ENCODE data around the gene SLC4A2. TPM values are rescaled to one million over a fixed set of nuclear protein-coding genes. Genes with fewer than 3 reads are reported as not detected.

The SLC4A2 gene
- polyA plus RNA-seq, 3 donors, result 21.6 to 132 (median 23.8) TPM

DNA sequence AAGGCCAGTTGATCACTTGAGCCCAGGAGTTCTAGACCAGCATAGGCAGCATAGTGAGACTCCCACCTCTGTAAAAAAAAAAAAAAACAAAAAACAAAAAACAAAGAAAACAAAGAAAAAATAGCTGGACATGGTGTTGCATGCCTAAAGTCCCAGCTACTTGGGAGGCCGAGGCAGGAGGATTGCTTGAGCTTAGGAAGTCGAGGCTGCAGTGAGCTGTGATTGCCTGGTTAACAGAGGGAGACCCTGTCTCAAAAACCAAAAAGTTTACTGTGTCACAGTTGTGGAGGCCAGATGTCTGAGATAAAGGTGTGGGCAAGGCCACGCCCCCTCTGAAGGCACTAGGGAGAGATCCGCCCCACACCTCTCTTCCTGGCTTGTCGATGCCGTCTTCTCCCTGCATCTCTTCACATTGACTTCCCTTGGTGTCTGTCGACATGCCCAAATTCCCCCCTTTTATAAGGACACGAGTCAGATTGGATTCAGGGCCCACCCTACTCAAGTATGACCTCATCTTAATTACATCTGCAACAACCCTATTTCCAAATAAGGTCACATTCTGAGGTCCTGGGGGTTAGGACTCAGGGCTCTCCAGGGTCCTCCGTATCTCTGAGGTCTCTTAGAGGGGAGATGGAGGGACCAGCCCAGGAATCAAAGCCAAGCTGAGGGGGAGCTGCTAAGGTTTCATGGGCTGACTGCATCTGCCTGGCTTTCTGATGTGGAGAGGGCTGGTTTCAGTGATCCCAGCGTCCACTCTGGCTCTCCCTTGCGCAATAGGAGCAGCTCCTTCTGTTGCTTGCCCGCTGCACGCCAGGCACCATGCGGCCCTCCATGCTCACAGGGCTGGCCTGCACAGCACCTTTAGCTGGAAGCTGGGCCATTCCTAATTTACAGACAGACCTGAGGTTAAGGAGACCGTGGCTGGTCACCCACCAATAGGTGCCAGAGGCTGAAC, 50.0 kb downstream of the SLC4A2 start:
- Histone ChIP-seq H3K4me3 (replicated peaks in 1 of 3; ENCODE audit: low read depth in 2 of 3, low read length in 3 of 3) (no peak overlapping the region), H3K4me1 (ENCODE audit: control insufficient read depth in 1 of 2, insufficient read depth in 2 of 2, low read length in 2 of 2) (peaks cover 3 to 4% of the 10 kb centered on the region in 2 donors), H3K4me2 (replicated peaks; ENCODE audit: extremely low read depth, low read length, poor library complexity, severe bottlenecking) (no peak overlapping the region), H3K36me3 (replicated peaks in 1 of 2; ENCODE audit: control insufficient read depth in 1 of 2, insufficient read depth in 2 of 2, low read length in 2 of 2) (peaks cover 0 to 13% of the 10 kb centered on the region in 2 donors), H2AFZ (ENCODE audit: insufficient read depth, low read depth, low read length, poor library complexity, severe bottlenecking) (no peak overlapping the region), H3K9ac (ENCODE audit: insufficient read depth, low read length, poor library complexity, severe bottlenecking) (no peak overlapping the region), H3K27me3 (ENCODE audit: control insufficient read depth in 2 of 2, insufficient read depth in 2 of 2, low read length in 2 of 2) (peaks cover 2 to 12% of the 10 kb centered on the region in 2 donors), H3K27ac (ENCODE audit: low read depth in 1 of 2, low read length in 2 of 2) (no peak overlapping the region), H3K79me2 (ENCODE audit: insufficient read depth, low read length) (peaks cover 17% of the 10 kb centered on the region), H3K9me3 (replicated peaks in 1 of 2; ENCODE audit: control insufficient read depth in 1 of 2, insufficient read depth in 1 of 2, low read length in 2 of 2) (no peaks in the 10 kb centered on the region), H4K20me1 (ENCODE audit: insufficient read depth, low read length) (peaks cover 100% of the 10 kb centered on the region)
- 80% methylated on average over 15 of the region's 15 CpGs for whole genome bisulfite sequencing (ENCODE audit: insufficient coverage)
- Mint-ChIP-seq H3K36me3 (peaks cover 25 to 31% of the 10 kb centered on the region in 2 donors), H3K4me1 (peaks cover 19% of the 10 kb centered on the region), H3K27ac (peak overlapping the region in 3 of 7 donors; percentile 15 to 71 (median 50)), H3K27me3 (ENCODE audit: low read depth in 3 of 3) (peaks cover 14 to 22% (median 16%) of the 10 kb centered on the region in 3 donors), H3K9me3 (peaks cover 0 to 4% (median 0%) of the 10 kb centered on the region in 7 donors), H3K4me3 (no peak overlapping the region)
- no peak for DNase-seq
- intact Hi-C loops (cut with micrococcal nuclease), result loop anchor here (2.0 to 10.0 kb wide), 8 partner anchors 15 to 215 kb away; partner anchors contain the start of genes ABCB8 (in 1 of the 2) and SLC4A2 (in 1 of the 2)
- TF ChIP-seq, protein P1, sequence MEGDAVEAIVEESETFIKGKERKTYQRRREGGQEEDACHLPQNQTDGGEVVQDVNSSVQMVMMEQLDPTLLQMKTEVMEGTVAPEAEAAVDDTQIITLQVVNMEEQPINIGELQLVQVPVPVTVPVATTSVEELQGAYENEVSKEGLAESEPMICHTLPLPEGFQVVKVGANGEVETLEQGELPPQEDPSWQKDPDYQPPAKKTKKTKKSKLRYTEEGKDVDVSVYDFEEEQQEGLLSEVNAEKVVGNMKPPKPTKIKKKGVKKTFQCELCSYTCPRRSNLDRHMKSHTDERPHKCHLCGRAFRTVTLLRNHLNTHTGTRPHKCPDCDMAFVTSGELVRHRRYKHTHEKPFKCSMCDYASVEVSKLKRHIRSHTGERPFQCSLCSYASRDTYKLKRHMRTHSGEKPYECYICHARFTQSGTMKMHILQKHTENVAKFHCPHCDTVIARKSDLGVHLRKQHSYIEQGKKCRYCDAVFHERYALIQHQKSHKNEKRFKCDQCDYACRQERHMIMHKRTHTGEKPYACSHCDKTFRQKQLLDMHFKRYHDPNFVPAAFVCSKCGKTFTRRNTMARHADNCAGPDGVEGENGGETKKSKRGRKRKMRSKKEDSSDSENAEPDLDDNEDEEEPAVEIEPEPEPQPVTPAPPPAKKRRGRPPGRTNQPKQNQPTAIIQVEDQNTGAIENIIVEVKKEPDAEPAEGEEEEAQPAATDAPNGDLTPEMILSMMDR (IDR thresholded peaks at IDR 0.05), result no peak

DNA sequence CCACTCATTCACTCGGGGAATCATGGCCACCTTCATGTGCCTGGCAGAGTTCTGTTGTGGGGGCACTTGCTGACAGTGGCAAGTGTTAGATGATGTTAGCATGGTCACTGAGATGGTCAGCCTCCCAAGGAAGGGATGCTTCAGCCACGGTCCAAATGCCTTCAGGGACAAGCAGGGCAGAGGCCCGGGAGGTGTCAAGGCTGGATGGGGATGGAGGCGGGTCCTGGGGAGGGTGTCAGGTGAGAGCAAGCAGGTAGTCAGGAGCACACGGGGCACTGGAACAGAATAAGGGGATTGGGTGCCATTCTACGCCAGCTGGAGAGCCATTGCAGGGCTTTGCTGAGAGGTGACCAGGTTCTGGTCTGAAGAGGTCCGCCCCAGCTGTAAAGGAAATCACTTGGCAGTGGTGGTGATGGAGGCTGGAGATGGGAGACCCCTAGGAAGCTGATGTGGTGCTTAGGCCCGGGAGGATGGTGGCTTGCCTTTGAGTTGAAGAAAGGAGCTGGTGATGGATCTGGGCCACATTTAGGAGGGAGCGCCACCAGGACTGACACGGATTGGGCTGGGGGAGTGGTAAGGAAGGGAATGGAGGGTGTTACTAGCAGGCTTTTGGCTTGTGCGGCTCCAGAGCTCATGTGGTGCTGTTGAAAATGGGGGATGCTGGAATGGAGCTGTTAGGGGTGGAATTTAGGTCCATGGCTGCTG, 51.0 kb downstream of the SLC4A2 start:
- no peak overlapping the region for H3K27ac ChIP-seq (ENCODE audit: low read depth in 1 of 2, low read length in 2 of 2)
- WGBS (ENCODE audit: insufficient coverage), result 91% methylated on average over 10 of the region's 11 CpGs
- H3K27ac Mint-ChIP-seq, result peak overlapping the region in 1 of 7 donors; percentile 58

More for the DNA sequence above, 51.0 kb downstream of the SLC4A2 start:
- H3K9me3 ChIP-seq (replicated peaks in 1 of 2; ENCODE audit: control insufficient read depth in 1 of 2, insufficient read depth in 1 of 2, low read length in 2 of 2), result no peaks in the 10 kb centered on the region
- Mint-ChIP-seq H3K27me3 (ENCODE audit: low read depth in 3 of 3) (peaks cover 14 to 23% (median 16%) of the 10 kb centered on the region in 3 donors), H3K4me3 (no peak overlapping the region), H3K4me1 (peaks cover 16% of the 10 kb centered on the region), H3K9me3 (peaks cover 0 to 4% (median 0%) of the 10 kb centered on the region in 7 donors), H3K36me3 (peaks cover 19 to 28% of the 10 kb centered on the region in 2 donors)
- H3K79me2 ChIP-seq (ENCODE audit: insufficient read depth, low read length), result peaks cover 17% of the 10 kb centered on the region
- peaks cover 3 to 7% of the 10 kb centered on the region in 2 donors for H3K4me1 ChIP-seq (ENCODE audit: control insufficient read depth in 1 of 2, insufficient read depth in 2 of 2, low read length in 2 of 2)
- no peak overlapping the region for H3K4me3 ChIP-seq (replicated peaks in 1 of 3; ENCODE audit: low read depth in 2 of 3, low read length in 3 of 3)
- peaks cover 0 to 13% of the 10 kb centered on the region in 2 donors for H3K36me3 ChIP-seq (replicated peaks in 1 of 2; ENCODE audit: control insufficient read depth in 1 of 2, insufficient read depth in 2 of 2, low read length in 2 of 2)
- H3K27me3 ChIP-seq (ENCODE audit: control insufficient read depth in 2 of 2, insufficient read depth in 2 of 2, low read length in 2 of 2), result peaks cover 2 to 12% of the 10 kb centered on the region in 2 donors
- peaks cover 92% of the 10 kb centered on the region for H4K20me1 ChIP-seq (ENCODE audit: insufficient read depth, low read length)
- DNase-seq, result no peak
- no peak overlapping the region for H3K9ac ChIP-seq (ENCODE audit: insufficient read depth, low read length, poor library complexity, severe bottlenecking)
- no peak overlapping the region for H2AFZ ChIP-seq (ENCODE audit: insufficient read depth, low read depth, low read length, poor library complexity, severe bottlenecking)
- intact Hi-C loops (cut with micrococcal nuclease), result loop anchor here (2.0 to 10.0 kb wide), 7 partner anchors 33 to 216 kb away; partner anchors contain the start of genes ABCB8 (in 1 of the 2) and SLC4A2 (in 1 of the 2)
- TF ChIP-seq, protein P1 (IDR thresholded peaks at IDR 0.05), result no peak
- no peak overlapping the region for H3K4me2 ChIP-seq (replicated peaks; ENCODE audit: extremely low read depth, low read length, poor library complexity, severe bottlenecking)

All from CD14-positive monocyte (primary cell).